Measurements from ENCODE around the gene ABCF2.

Gene ABCF2

GRCh38 chr7:151237244-151238189, 10.5 kb upstream of the ABCF2 start:
- DNase-seq (ENCODE audit: low read depth, low spot score), result no peak
- ChIA-PET CTCF (interaction anchor here (0.6 to 6.7 kb wide), 4 partner anchors 8 to 566 kb away, joined by 3 to 130 read pairs (median 7); partner anchors contain the start of genes ABCF2 and SMARCD3), POLR2A (interaction anchor here (3.7 kb wide), 1 partner anchor 11 kb away, joined by 16 read pairs; the partner anchor contains the start of gene ABCF2)
- no peak overlapping the region for H3K4me3 ChIP-seq (ENCODE audit: low read depth, low read length)
- no peak for TF ChIP-seq CTCF (IDR thresholded peaks at IDR 0.05; ENCODE audit: insufficient read depth, low read length, missing control alignments)

- no peak overlapping the region for H3K4me3 ChIP-seq (ENCODE audit: low read depth, low read length)
- ChIA-PET POLR2A (interaction anchor here (3.7 kb wide), 1 partner anchor 9 kb away, joined by 16 read pairs; the partner anchor contains the start of gene ABCF2), CTCF (interaction anchor here (1.9 to 6.7 kb wide), 3 partner anchors 9 to 16 kb away, joined by 6 to 130 read pairs (median 8); partner anchors contain the start of genes ABCF2 and SMARCD3)
- DNase-seq (ENCODE audit: low read depth, low spot score), result no peak
- TF ChIP-seq CTCF (IDR thresholded peaks at IDR 0.05; ENCODE audit: insufficient read depth, low read length, missing control alignments), result no peak
Measured at GRCh38 chr7:151236406-151236805, 9.4 kb upstream of the ABCF2 start.

GRCh38 chr7:151235091-151235787, 8.2 kb upstream of the ABCF2 start:
- TF ChIP-seq CTCF (IDR thresholded peaks at IDR 0.05; ENCODE audit: insufficient read depth, low read length, missing control alignments), result no peak
- CTCF ChIA-PET, result interaction anchor here (6.7 kb wide), 1 partner anchor 11 kb away, joined by 130 read pairs; the partner anchor contains the start of gene SMARCD3
- H3K4me3 ChIP-seq (ENCODE audit: low read depth, low read length), result no peak overlapping the region
- POLR2A ChIA-PET, result interaction anchor here (3.7 kb wide), 1 partner anchor 8 kb away, joined by 16 read pairs; the partner anchor contains the start of gene ABCF2
- no peak for DNase-seq (ENCODE audit: low read depth, low spot score)

- POLR2A ChIA-PET, result no interaction called here
- TF ChIP-seq CTCF (IDR thresholded peaks at IDR 0.05; ENCODE audit: insufficient read depth, low read length, missing control alignments), result no peak
Measured at GRCh38 chr7:151233804-151234203, 6.8 kb upstream of the ABCF2 start.

GRCh38 chr7:151232917-151233701, 6.1 kb upstream of the ABCF2 start:
- POLR2A ChIA-PET, result interaction anchor here (1.0 to 1.7 kb wide), 4 partner anchors 10 to 19 kb away, joined by 3 to 12 read pairs (median 8); no protein-coding TSS in a partner anchor
- CTCF ChIA-PET, result interaction anchor here (0.9 to 6.7 kb wide), 3 partner anchors 9 to 109 kb away, joined by 3 to 130 read pairs (median 5); partner anchors contain the start of gene SMARCD3
- no peak for TF ChIP-seq CTCF (IDR thresholded peaks at IDR 0.05; ENCODE audit: insufficient read depth, low read length, missing control alignments)
- peak; percentile 38 for DNase-seq (ENCODE audit: low read depth, low spot score)
- peak overlapping the region; percentile 98 for H3K4me3 ChIP-seq (ENCODE audit: low read depth, low read length)

More at GRCh38 chr7:151233804-151234203, 6.8 kb upstream of the ABCF2 start:
- peak overlapping the region; percentile 98 for H3K4me3 ChIP-seq (ENCODE audit: low read depth, low read length)
- no peak for DNase-seq (ENCODE audit: low read depth, low spot score)
- CTCF ChIA-PET, result interaction anchor here (0.9 to 6.7 kb wide), 2 partner anchors 12 to 215 kb away, joined by 3 to 130 read pairs; partner anchors contain the start of gene SMARCD3
